OCI-LY1 (cell line): ENCODE results near the gene PDE9A.

Experiments
- EZH2 ChIP-seq: fragments of 200-600 bp; sonication (generic), shearing (Covaris generic); IDR thresholded peaks from 2 replicates; pipeline ENCODE4 v1.8.0; 2017; ENCODE audit warnings: borderline replicate concordance, mixed run types, mild to moderate bottlenecking, antibody characterized with exemption, low read length, moderate library complexity, mixed read lengths
- TF ChIP-seq, protein P1 (sequence below): fragments of 200-600 bp; sonication (generic), shearing (Covaris generic); IDR thresholded peaks from 2 replicates; pipeline ENCODE4 v1.5.1; 2017; ENCODE audit warnings: mild to moderate bottlenecking, antibody characterized with exemption, low read length, moderate library complexity, mixed read lengths

DNA sequence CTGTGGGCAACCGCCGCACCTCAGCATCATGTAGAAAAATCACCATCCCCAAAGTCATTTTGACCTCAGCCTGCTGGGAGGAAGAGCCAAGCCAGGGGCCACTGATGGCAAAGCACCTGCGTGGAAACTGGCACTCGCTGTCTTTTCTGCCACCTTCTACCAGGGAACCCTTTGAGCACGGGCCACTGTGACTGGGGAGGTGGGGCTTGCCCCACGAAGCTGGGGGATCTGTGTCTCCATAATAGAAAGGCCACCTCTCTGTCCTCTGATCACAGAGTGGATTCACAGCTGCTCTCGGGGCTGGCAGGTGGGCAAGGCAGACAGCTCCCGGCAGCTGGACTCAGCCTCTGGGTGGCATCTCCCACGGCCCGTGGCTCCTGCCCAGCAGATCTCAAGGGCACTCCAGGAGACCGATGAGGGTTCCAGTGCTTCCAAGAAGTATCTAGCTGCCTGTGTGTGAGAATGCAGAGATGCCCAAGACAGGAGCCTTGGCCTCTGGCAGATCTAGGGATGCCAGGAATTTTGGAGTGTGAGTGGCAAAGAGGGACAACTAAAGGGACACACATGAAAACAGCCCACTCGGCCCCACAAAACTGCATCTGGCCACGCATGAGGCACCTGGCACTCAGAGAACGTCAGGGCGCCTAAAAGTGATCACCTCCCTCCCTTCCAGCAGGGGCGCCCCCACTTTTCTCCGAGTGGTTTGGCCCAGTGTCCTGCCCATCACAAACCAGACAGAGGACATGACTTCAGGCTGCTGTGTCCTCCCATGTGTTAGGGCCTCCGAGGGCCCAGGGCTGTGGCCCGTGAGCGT is 102.6 kb downstream of the PDE9A start:
- TF ChIP-seq, protein P1, sequence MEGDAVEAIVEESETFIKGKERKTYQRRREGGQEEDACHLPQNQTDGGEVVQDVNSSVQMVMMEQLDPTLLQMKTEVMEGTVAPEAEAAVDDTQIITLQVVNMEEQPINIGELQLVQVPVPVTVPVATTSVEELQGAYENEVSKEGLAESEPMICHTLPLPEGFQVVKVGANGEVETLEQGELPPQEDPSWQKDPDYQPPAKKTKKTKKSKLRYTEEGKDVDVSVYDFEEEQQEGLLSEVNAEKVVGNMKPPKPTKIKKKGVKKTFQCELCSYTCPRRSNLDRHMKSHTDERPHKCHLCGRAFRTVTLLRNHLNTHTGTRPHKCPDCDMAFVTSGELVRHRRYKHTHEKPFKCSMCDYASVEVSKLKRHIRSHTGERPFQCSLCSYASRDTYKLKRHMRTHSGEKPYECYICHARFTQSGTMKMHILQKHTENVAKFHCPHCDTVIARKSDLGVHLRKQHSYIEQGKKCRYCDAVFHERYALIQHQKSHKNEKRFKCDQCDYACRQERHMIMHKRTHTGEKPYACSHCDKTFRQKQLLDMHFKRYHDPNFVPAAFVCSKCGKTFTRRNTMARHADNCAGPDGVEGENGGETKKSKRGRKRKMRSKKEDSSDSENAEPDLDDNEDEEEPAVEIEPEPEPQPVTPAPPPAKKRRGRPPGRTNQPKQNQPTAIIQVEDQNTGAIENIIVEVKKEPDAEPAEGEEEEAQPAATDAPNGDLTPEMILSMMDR, result no peak
- no peak for TF ChIP-seq EZH2
